Spleen (tissue), 7 donors: ENCODE measurements around the gene DAAM2.

Experiments
- POLR2A ChIP-seq, 3 donors: fragments of 450-650 bp; IDR thresholded peaks; one replicate each; pipeline ENCODE4 v1.5.1; 2017; ENCODE audit warnings: antibody characterized with exemption in 3 of 3, mild to moderate bottlenecking in 1 of 3
- POLR2AphosphoS5 ChIP-seq, 3 donors: sonication (generic); formaldehyde crosslinking; IDR thresholded peaks; one replicate each; pipeline ENCODE4 v1.5.1; 2017; ENCODE audit warnings: antibody characterized with exemption in 3 of 3
- TF ChIP-seq, protein P1 (sequence below), 11 experiments: fragments of 200-600 bp in 7 of 11; fragments of 450-650 bp in 4 of 11; sonication (generic) in 4 of 11; IDR thresholded peaks in 8 of 11; conservative IDR thresholded peaks in 3 of 11; 1 replicate in 7 of 11; 2 replicates in 4 of 11; pipeline versions ENCODE4 v1.4.0 to v1.8.0; 2016 to 2021; ENCODE audit warnings: antibody characterized with exemption in 11 of 11, inconsistent platforms in 4 of 11, mild to moderate bottlenecking in 1 of 11
- donor health status: DM: no; HTN: no; CAD: no; lungs with moderate emphysema.
- donor health status: DM: no; HTN: no; CAD: no.
- donor health status: DM: no; HTN: no; CAD: no.

GRCh38 chr6:39776581-39776980 lies 15.6 kb upstream of the DAAM2 start:
- TF ChIP-seq, protein P1, sequence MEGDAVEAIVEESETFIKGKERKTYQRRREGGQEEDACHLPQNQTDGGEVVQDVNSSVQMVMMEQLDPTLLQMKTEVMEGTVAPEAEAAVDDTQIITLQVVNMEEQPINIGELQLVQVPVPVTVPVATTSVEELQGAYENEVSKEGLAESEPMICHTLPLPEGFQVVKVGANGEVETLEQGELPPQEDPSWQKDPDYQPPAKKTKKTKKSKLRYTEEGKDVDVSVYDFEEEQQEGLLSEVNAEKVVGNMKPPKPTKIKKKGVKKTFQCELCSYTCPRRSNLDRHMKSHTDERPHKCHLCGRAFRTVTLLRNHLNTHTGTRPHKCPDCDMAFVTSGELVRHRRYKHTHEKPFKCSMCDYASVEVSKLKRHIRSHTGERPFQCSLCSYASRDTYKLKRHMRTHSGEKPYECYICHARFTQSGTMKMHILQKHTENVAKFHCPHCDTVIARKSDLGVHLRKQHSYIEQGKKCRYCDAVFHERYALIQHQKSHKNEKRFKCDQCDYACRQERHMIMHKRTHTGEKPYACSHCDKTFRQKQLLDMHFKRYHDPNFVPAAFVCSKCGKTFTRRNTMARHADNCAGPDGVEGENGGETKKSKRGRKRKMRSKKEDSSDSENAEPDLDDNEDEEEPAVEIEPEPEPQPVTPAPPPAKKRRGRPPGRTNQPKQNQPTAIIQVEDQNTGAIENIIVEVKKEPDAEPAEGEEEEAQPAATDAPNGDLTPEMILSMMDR (IDR thresholded peaks at IDR 0.05 in 8 of 11, conservative IDR thresholded peaks at IDR 0.05 in 3 of 11), result no peak
- TF ChIP-seq POLR2A (IDR thresholded peaks at IDR 0.05), result no peak
- no peak for TF ChIP-seq POLR2AphosphoS5 (IDR thresholded peaks at IDR 0.05)
